Uterus (tissue), 4 donors: ENCODE results near the gene KIFC1. TPM values are rescaled to one million over a fixed set of nuclear protein-coding genes. Genes with fewer than 3 reads are reported as not detected.

Source experiments
- DNase-seq, 2 donors: peaks; one replicate each; pipeline ENCODE4 v3.0.0-alpha.2; 2019 to 2020
- H3K27ac ChIP-seq, 2 donors: fragments of 200-600 bp; sonication (generic); 1 replicate in 1 of 2; 2 replicates in 1 of 2; pipeline ENCODE4 v1.5.1; 2016 to 2018
- H3K27me3 ChIP-seq, 2 donors: fragments of 200-600 bp; sonication (generic); one replicate each; pipeline ENCODE4 v1.5.1; 2018 to 2019; ENCODE audit warnings: control low read depth in 1 of 2
- H3K36me3 ChIP-seq, 2 donors: fragments of 200-600 bp; sonication (generic); one replicate each; pipeline ENCODE4 v1.5.1; 2019; ENCODE audit warnings: control low read depth in 1 of 2
- H3K4me1 ChIP-seq, 2 donors: fragments of 200-600 bp; sonication (generic); one replicate each; pipeline ENCODE4 v1.5.1; 2018 to 2019; ENCODE audit warnings: control low read depth in 1 of 2
- H3K4me3 ChIP-seq, 2 donors: fragments of 200-600 bp; sonication (generic); 1 replicate in 1 of 2; 2 replicates in 1 of 2; pipeline ENCODE4 v1.5.1; 2018 to 2019; ENCODE audit warnings: mild to moderate bottlenecking in 1 of 2
- H3K9me3 ChIP-seq, 2 donors: fragments of 200-600 bp; sonication (generic); one replicate each; pipeline ENCODE4 v1.5.1; 2019; ENCODE audit warnings: control low read depth in 1 of 2
- POLR2A ChIP-seq, 2 donors: fragments of 450-650 bp; IDR thresholded peaks; one replicate each; pipeline ENCODE4 v1.6.1; 2016; ENCODE audit warnings: antibody characterized with exemption in 2 of 2, mild to moderate bottlenecking in 1 of 2, moderate library complexity in 1 of 2
- intact Hi-C: fragments of 100-400 bp; cut with DNase I; formaldehyde crosslinking; loops from one replicate; pipeline ENCODE4 v1.15.1; 2023; ENCODE audit warnings: low total_unique reads
- total RNA-seq, 4 donors: library from RNA; depleted of rRNA in 3 of 4; stranded (reverse); fragments of >200 nt in 3 of 4; gene quantifications; one replicate each; pipeline versions ENCODE4 v1.1.0 to v1.2.4, GENCODE V29; 2014 to 2023
- TF ChIP-seq, protein P1 (sequence below), 4 experiments: fragments of 200-600 bp in 2 of 4; fragments of 450-650 bp in 2 of 4; sonication (generic) in 2 of 4; IDR thresholded peaks; one replicate each; pipeline ENCODE4 v1.5.1; 2016 to 2019; ENCODE audit warnings: antibody characterized with exemption in 4 of 4, mild to moderate bottlenecking in 2 of 4, moderate library complexity in 1 of 4
- donor health status: DM: yes; HTN: yes; CAD: no.

KIFC1 gene
- total RNA-seq, 4 donors from 2014 or later, result 1.8 to 20.0 TPM; not detected in 2

GRCh38 chr6:33440649-33441309 lies 49.2 kb downstream of the KIFC1 start:
- Histone ChIP-seq H3K27ac (no peak overlapping the region), H3K4me1 (no peaks in the 10 kb centered on the region), H3K36me3 (no peaks in the 10 kb centered on the region), H3K4me3 (no peak overlapping the region), H3K9me3 (no peaks in the 10 kb centered on the region), H3K27me3 (no peaks in the 10 kb centered on the region)
- TF ChIP-seq, protein P1, sequence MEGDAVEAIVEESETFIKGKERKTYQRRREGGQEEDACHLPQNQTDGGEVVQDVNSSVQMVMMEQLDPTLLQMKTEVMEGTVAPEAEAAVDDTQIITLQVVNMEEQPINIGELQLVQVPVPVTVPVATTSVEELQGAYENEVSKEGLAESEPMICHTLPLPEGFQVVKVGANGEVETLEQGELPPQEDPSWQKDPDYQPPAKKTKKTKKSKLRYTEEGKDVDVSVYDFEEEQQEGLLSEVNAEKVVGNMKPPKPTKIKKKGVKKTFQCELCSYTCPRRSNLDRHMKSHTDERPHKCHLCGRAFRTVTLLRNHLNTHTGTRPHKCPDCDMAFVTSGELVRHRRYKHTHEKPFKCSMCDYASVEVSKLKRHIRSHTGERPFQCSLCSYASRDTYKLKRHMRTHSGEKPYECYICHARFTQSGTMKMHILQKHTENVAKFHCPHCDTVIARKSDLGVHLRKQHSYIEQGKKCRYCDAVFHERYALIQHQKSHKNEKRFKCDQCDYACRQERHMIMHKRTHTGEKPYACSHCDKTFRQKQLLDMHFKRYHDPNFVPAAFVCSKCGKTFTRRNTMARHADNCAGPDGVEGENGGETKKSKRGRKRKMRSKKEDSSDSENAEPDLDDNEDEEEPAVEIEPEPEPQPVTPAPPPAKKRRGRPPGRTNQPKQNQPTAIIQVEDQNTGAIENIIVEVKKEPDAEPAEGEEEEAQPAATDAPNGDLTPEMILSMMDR (IDR thresholded peaks at IDR 0.05), result no peak
- TF ChIP-seq POLR2A (IDR thresholded peaks at IDR 0.05), result no peak
- DNase-seq, result no peak
- intact Hi-C loops, result no loop called here

DNA sequence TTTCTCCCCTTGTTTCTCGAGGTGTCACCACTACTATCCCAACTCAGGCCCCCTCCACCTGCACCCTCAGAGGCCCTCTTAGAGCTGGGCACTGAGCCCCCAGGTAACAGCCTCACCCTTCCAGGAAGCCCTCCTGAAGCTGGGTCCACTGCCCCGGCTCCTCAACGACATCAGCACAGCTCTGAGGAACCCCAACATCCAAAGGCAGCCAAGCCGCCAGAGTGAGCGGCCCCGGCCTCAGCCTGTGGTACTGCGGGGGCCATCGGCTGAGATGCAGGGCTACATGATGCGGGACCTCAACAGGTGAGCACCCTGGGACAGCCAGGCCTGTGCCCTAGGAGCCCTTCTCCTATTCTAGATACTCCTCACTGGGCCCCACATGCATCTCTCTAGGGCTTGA lies 49.8 kb downstream of the KIFC1 start:
- DNase-seq, result no peak
- no peak for TF ChIP-seq POLR2A (IDR thresholded peaks at IDR 0.05)
- TF ChIP-seq, protein P1 (IDR thresholded peaks at IDR 0.05), result no peak
- Histone ChIP-seq H3K36me3 (no peaks in the 10 kb centered on the region), H3K27me3 (no peaks in the 10 kb centered on the region), H3K4me3 (no peak overlapping the region), H3K4me1 (no peaks in the 10 kb centered on the region), H3K9me3 (no peaks in the 10 kb centered on the region), H3K27ac (no peak overlapping the region)
- intact Hi-C loops, result no loop called here

- TF ChIP-seq, protein P1 (IDR thresholded peaks at IDR 0.05), result no peak
- no peak for TF ChIP-seq POLR2A (IDR thresholded peaks at IDR 0.05)
- H3K4me3 ChIP-seq, result no peak overlapping the region
- no peak for DNase-seq
- H3K36me3 ChIP-seq, result no peaks in the 10 kb centered on the region
- no peaks in the 10 kb centered on the region for H3K27me3 ChIP-seq
- no peaks in the 10 kb centered on the region for H3K9me3 ChIP-seq
- no peak overlapping the region for H3K27ac ChIP-seq
- H3K4me1 ChIP-seq, result no peaks in the 10 kb centered on the region
- intact Hi-C loops, result no loop called here
Observed at GRCh38 chr6:33442283-33442682, 50.7 kb downstream of the KIFC1 start.

DNA sequence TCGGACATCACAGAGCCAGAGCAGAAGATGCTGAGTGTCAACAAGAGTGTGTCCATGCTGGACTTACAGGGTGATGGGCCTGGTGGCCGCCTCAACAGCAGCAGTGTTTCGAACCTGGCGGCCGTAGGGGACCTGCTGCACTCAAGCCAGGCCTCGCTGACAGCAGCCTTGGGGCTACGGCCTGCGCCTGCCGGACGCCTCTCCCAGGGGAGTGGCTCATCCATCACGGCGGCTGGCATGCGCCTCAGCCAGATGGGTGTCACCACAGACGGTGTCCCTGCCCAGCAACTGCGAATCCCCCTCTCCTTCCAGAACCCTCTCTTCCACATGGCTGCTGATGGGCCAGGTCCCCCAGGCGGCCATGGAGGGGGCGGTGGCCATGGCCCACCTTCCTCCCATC lies 51.4 kb downstream of the KIFC1 start:
- no peak overlapping the region for H3K4me3 ChIP-seq

More for the DNA sequence above, 51.4 kb downstream of the KIFC1 start:
- Histone ChIP-seq H3K9me3 (no peaks in the 10 kb centered on the region), H3K4me1 (no peaks in the 10 kb centered on the region), H3K36me3 (no peaks in the 10 kb centered on the region), H3K27me3 (no peaks in the 10 kb centered on the region), H3K27ac (no peak overlapping the region)
- DNase-seq, result no peak
- intact Hi-C loops, result no loop called here
- TF ChIP-seq, protein P1 (IDR thresholded peaks at IDR 0.05), result no peak
- no peak for TF ChIP-seq POLR2A (IDR thresholded peaks at IDR 0.05)
